Neural crest cell (in vitro differentiated cells): ENCODE results near the gene MPPED2. TPM values are rescaled to one million over a fixed set of nuclear protein-coding genes. Genes with fewer than 3 reads are reported as not detected.

ENCODE experiments used
- DNase-seq: peaks from one replicate; pipeline ENCODE4 v3.0.0; 2021; ENCODE audit warnings: low read depth, mixed read lengths, low spot score
- H3K27ac Mint-ChIP-seq: one replicate; pipeline ENCODE4 v1.8.0; 2021; ENCODE audit warnings: mild to moderate bottlenecking, mixed read lengths; ENCODE audit not compliant: unreplicated experiment
- H3K27me3 Mint-ChIP-seq: 2 replicates; pipeline ENCODE4 v1.8.0; 2021; ENCODE audit warnings: low read depth, mild to moderate bottlenecking, mixed read lengths
- H3K36me3 Mint-ChIP-seq: 2 replicates; pipeline ENCODE4 v1.8.0; 2021; ENCODE audit warnings: low read depth, mild to moderate bottlenecking, mixed read lengths
- H3K4me1 Mint-ChIP-seq: 2 replicates; pipeline ENCODE4 v1.8.0; 2021; ENCODE audit warnings: mixed read lengths
- H3K4me3 Mint-ChIP-seq: one replicate; pipeline ENCODE4 v1.8.0; 2021; ENCODE audit warnings: mild to moderate bottlenecking, mixed read lengths
- H3K9me3 Mint-ChIP-seq: 2 replicates; pipeline ENCODE4 v1.8.0; 2021; ENCODE audit warnings: mixed read lengths
- total RNA-seq: library from RNA; stranded (reverse); gene quantifications from 2 replicates; pipeline ENCODE4 v1.2.1, GENCODE V29; 2021
- TF ChIP-seq, protein P1 (sequence below): fragments of 200-600 bp; sonication (generic); conservative IDR thresholded peaks from 2 replicates; pipeline ENCODE4 v1.5.0; 2021; ENCODE audit warnings: antibody characterized with exemption, mild to moderate bottlenecking

Gene MPPED2
- total RNA-seq, 1 donor from 2014 or later = 3.1 TPM

DNA sequence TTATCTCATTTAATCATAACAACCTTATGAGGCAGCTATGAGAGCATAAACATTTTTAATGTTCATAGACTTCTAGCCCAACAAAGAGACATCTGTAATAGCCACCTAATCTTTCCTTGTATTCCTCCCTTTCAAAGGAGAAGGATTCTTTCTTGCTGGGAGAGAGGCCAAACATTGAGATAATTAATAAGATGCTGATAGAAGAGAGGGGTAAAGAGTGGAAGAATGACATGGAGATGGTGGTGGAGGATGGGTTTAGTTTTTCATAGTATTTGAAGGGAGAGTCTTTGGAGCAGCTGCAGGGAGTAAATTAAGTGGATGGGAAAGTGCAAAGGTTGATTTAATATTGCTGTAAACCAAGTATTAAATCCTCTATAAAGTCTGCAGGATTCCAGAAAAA, 205.3 kb downstream of the MPPED2 start:
- DNase-seq = no peak
- H3K27ac Mint-ChIP-seq = no peak overlapping the region
- no peaks in the 10 kb centered on the region for H3K9me3 Mint-ChIP-seq
- peaks cover 4% of the 10 kb centered on the region for H3K27me3 Mint-ChIP-seq
- TF ChIP-seq, protein P1, sequence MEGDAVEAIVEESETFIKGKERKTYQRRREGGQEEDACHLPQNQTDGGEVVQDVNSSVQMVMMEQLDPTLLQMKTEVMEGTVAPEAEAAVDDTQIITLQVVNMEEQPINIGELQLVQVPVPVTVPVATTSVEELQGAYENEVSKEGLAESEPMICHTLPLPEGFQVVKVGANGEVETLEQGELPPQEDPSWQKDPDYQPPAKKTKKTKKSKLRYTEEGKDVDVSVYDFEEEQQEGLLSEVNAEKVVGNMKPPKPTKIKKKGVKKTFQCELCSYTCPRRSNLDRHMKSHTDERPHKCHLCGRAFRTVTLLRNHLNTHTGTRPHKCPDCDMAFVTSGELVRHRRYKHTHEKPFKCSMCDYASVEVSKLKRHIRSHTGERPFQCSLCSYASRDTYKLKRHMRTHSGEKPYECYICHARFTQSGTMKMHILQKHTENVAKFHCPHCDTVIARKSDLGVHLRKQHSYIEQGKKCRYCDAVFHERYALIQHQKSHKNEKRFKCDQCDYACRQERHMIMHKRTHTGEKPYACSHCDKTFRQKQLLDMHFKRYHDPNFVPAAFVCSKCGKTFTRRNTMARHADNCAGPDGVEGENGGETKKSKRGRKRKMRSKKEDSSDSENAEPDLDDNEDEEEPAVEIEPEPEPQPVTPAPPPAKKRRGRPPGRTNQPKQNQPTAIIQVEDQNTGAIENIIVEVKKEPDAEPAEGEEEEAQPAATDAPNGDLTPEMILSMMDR = no peak
- no peak overlapping the region for H3K4me3 Mint-ChIP-seq
- no peaks in the 10 kb centered on the region for H3K36me3 Mint-ChIP-seq
- peaks cover 12% of the 10 kb centered on the region for H3K4me1 Mint-ChIP-seq

DNA sequence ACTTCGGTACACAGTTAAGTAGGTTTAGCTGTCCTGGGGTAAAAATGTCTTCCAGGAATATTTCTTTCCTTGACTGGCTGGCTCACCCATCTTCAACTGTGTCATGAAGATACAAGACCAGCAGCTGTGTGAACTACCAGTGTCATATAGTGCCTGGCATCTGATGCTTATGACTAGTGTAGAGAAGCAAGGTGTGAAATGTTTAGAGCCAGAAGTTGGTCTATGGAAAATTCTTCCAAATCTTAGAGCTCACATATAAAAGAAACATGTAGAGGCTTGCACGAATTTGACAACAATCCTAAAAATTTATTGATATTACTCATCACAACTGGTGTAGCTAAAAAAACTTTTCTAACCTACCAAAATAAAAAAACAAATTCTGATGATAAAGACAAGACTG, 208.8 kb downstream of the MPPED2 start:
- TF ChIP-seq, protein P1 = no peak
- H3K27ac Mint-ChIP-seq = no peak overlapping the region
- no peak overlapping the region for H3K4me3 Mint-ChIP-seq
- peaks cover 4% of the 10 kb centered on the region for H3K27me3 Mint-ChIP-seq
- H3K9me3 Mint-ChIP-seq = no peaks in the 10 kb centered on the region
- H3K4me1 Mint-ChIP-seq = peaks cover 12% of the 10 kb centered on the region
- DNase-seq = no peak
- H3K36me3 Mint-ChIP-seq = no peaks in the 10 kb centered on the region

DNA sequence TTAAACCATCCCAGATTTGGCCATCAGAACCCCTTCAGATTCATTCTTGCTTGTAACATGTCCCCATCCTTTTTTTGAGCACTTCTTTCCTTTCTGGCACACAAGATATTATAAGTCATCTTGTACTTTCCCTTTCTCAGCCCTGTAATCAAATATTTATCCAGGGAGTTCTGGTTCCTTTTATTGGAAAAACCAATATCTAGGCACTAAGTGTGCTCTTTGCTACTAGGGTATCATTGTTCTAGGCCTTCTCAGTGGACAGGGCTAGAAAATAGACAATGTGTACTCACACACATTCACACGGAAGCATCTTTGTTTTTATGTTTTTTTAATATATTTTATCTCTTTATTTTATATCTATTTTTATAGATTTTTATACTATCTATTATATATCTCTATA, 216.0 kb downstream of the MPPED2 start:
- H3K9me3 Mint-ChIP-seq = peaks cover 8% of the 10 kb centered on the region
- H3K4me1 Mint-ChIP-seq = peaks cover 5% of the 10 kb centered on the region
- H3K27ac Mint-ChIP-seq = no peak overlapping the region
- no peaks in the 10 kb centered on the region for H3K36me3 Mint-ChIP-seq
- H3K4me3 Mint-ChIP-seq = no peak overlapping the region
- no peaks in the 10 kb centered on the region for H3K27me3 Mint-ChIP-seq
- TF ChIP-seq, protein P1 = no peak
- DNase-seq = no peak

DNA sequence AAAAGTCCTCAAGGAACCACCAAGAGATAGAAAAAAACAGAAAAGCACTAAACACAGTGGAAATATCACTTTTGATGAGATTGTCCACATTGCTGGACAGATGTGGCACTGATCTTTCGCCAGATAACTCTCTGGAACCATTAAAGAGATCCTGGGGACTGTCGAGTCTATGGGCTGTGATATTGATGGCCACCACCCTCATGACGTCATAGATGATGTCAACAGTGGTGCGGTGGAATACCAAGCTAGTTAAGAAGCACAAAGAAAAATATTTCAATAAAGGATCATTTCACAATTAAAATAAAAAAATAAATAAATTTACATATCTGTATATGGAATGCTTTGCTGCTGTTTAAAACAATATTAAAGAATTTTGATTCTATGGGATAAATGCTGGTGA, 217.8 kb downstream of the MPPED2 start:
- Mint-ChIP-seq H3K9me3 (peaks cover 8% of the 10 kb centered on the region), H3K36me3 (no peaks in the 10 kb centered on the region), H3K27ac (no peak overlapping the region), H3K4me1 (peaks cover 15% of the 10 kb centered on the region), H3K4me3 (no peak overlapping the region), H3K27me3 (no peaks in the 10 kb centered on the region)
- DNase-seq = no peak
- TF ChIP-seq, protein P1 = no peak

DNA sequence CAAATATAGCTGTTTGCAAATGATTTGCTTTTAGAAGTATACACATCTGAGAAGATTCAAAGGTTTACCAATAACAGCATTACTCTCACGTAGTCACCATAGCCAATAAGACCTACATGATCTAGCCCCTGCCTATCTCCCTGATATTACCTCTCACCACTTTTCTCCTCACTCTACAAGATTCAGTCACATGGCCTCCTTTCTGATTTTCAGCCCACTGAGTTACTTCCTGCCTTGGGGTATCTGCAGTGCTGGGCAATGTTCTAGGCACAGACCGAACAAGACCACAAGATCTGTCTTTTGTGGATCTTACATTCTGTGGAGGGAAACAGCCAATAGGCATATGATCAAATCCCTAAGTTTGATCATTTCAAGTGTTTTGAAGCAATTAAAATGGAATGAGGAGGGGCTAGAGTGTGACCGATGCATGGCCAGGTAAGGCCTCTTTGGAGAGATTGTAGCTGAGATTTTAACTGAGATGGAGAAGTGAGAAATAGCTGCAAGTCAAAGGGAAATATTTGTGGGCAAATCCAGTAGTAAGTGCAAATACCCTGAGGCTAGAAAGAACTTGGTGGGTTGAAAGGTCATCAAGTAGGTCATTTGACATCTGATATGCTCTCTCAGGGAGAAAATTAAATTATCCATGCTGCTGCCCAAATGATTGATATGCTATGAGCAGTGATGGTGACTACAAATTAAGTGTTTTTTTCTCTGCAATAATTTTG, 220.2 kb downstream of the MPPED2 start:
- TF ChIP-seq, protein P1 = no peak
- no peaks in the 10 kb centered on the region for H3K36me3 Mint-ChIP-seq
- H3K27me3 Mint-ChIP-seq = no peaks in the 10 kb centered on the region
- H3K4me3 Mint-ChIP-seq = no peak overlapping the region
- peaks cover 15% of the 10 kb centered on the region for H3K4me1 Mint-ChIP-seq
- DNase-seq = no peak
- peaks cover 15% of the 10 kb centered on the region for H3K9me3 Mint-ChIP-seq
- no peak overlapping the region for H3K27ac Mint-ChIP-seq
